Neural cell (in vitro differentiated cells): ENCODE measurements around the gene MYO18B. TPM values are rescaled to one million over a fixed set of nuclear protein-coding genes. Genes with fewer than 3 reads are reported as not detected.

Experiments used
- H2AFZ ChIP-seq: fragments of 200-600, 300-800 bp; sonication (generic), shearing (Covaris generic); 2 replicates; pipeline ENCODE4 v1.6.0; 2014; ENCODE audit warnings: low read depth, mild to moderate bottlenecking, antibody characterized with exemption, low read length, moderate library complexity
- H3F3A ChIP-seq: fragments of 200-600 bp; shearing (Covaris generic); 2 replicates; pipeline ENCODE4 v1.6.1; 2016; ENCODE audit warnings: mild to moderate bottlenecking, moderate library complexity, mixed read lengths, antibody characterized with exemption, low read length; ENCODE audit not compliant: insufficient read depth, poor library complexity, severe bottlenecking
- H3K27ac ChIP-seq: fragments of 200-600, 300-800 bp; sonication (generic), shearing (Covaris generic); 2 replicates; pipeline ENCODE4 v1.5.1; 2014; ENCODE audit warnings: mild to moderate bottlenecking, low read length, moderate library complexity
- H3K27me3 ChIP-seq: fragments of 300-800, 200-600 bp; sonication (generic), shearing (Covaris generic); 2 replicates; pipeline ENCODE4 v1.6.0; 2014; ENCODE audit warnings: mild to moderate bottlenecking, low read depth, low read length, moderate library complexity; ENCODE audit not compliant: insufficient read depth
- H3K36me3 ChIP-seq: fragments of 300-800, 200-600 bp; sonication (generic), shearing (Covaris generic); 2 replicates; pipeline ENCODE4 v1.5.1; 2014; ENCODE audit warnings: mild to moderate bottlenecking, antibody characterized with exemption, low read length, moderate library complexity; ENCODE audit not compliant: insufficient read depth
- H3K4me2 ChIP-seq: fragments of 300-800, 200-600 bp; sonication (generic), shearing (Covaris generic); 2 replicates; pipeline ENCODE4 v1.6.0; 2014; ENCODE audit warnings: mild to moderate bottlenecking, low read length
- H3K4me3 ChIP-seq: fragments of 300-800, 200-600 bp; sonication (generic), shearing (Covaris generic); 2 replicates; pipeline ENCODE4 v1.5.1; 2014; ENCODE audit warnings: mild to moderate bottlenecking, low read length, moderate library complexity
- H3K79me2 ChIP-seq: fragments of 200-600 bp; shearing (Covaris generic); replicated peaks from 2 replicates; pipeline ENCODE4 v1.6.0; 2014; ENCODE audit warnings: mild to moderate bottlenecking, low read length, moderate library complexity; ENCODE audit not compliant: insufficient read depth
- H3K9ac ChIP-seq: fragments of 300-800, 200-600 bp; sonication (generic), shearing (Covaris generic); 2 replicates; pipeline ENCODE4 v1.6.1; 2016; ENCODE audit warnings: mild to moderate bottlenecking, low read length, mixed read lengths
- H3K9me2 ChIP-seq: fragments of 200-600 bp; shearing (Covaris generic); 2 replicates; pipeline ENCODE4 v1.6.1; 2016; ENCODE audit warnings: mild to moderate bottlenecking, low read length, mixed read lengths; ENCODE audit not compliant: insufficient read depth
- H3K9me3 ChIP-seq: fragments of 200-600, 300-800 bp; sonication (generic), shearing (Covaris generic); 2 replicates; pipeline ENCODE4 v1.6.1; 2016; ENCODE audit warnings: mild to moderate bottlenecking, mixed run types, low read length, moderate library complexity, mixed read lengths
- H4K20me1 ChIP-seq: fragments of 200-600 bp; shearing (Covaris generic); 2 replicates; pipeline ENCODE4 v1.6.1; 2016; ENCODE audit warnings: mild to moderate bottlenecking, mixed run types; ENCODE audit not compliant: insufficient read depth
- EP300 ChIP-seq: fragments of 450-650 bp; conservative IDR thresholded peaks from 2 replicates; pipeline ENCODE4 v1.6.1; 2014; ENCODE audit warnings: antibody characterized with exemption, mild to moderate bottlenecking, moderate library complexity; ENCODE audit not compliant: poor library complexity, severe bottlenecking
- EZH2 ChIP-seq: fragments of 200-600, 300-800 bp; shearing (Covaris generic), sonication (generic); IDR thresholded peaks from 2 replicates; pipeline ENCODE4 v1.6.1; 2014; ENCODE audit warnings: antibody characterized with exemption, low read length, borderline replicate concordance, mild to moderate bottlenecking; ENCODE audit not compliant: insufficient read depth, poor library complexity, severe bottlenecking
- MXI1 ChIP-seq: fragments of 450-650 bp; conservative IDR thresholded peaks from 2 replicates; pipeline ENCODE4 v1.6.1; 2014; ENCODE audit warnings: antibody characterized with exemption, mild to moderate bottlenecking; ENCODE audit not compliant: poor library complexity, severe bottlenecking
- POLR2AphosphoS5 ChIP-seq: IDR thresholded peaks from 2 replicates; pipeline ENCODE4 v1.6.1; 2012
- RAD21 ChIP-seq: fragments of 450-650 bp; conservative IDR thresholded peaks from 2 replicates; pipeline ENCODE4 v1.6.1; 2014; ENCODE audit warnings: antibody characterized with exemption, mild to moderate bottlenecking, moderate library complexity
- SMC3 ChIP-seq: fragments of 450-650 bp; conservative IDR thresholded peaks from 2 replicates; pipeline ENCODE4 v1.6.1; 2014; ENCODE audit warnings: antibody characterized with exemption, mild to moderate bottlenecking, moderate library complexity; ENCODE audit not compliant: poor library complexity
- TAF1 ChIP-seq: IDR thresholded peaks from 2 replicates; pipeline ENCODE4 v1.6.1; 2012; ENCODE audit warnings: low read depth
- polyA plus RNA-seq: library from polyadenylated mRNA; depleted of rRNA; stranded (reverse); fragments of >200 nt; gene quantifications from 2 replicates; pipeline ENCODE4 v1.2.3, GENCODE V29; 2014
- TF ChIP-seq, protein P1 (sequence below): IDR thresholded peaks from 2 replicates; pipeline ENCODE4 v1.6.1; 2012; ENCODE audit warnings: borderline replicate concordance
- TF ChIP-seq, protein P2 (sequence below): fragments of 450-650 bp; IDR thresholded peaks from 2 replicates; pipeline ENCODE4 v1.5.1; 2014; ENCODE audit warnings: antibody characterized with exemption, mild to moderate bottlenecking, moderate library complexity; ENCODE audit not compliant: poor library complexity, severe bottlenecking

MYO18B gene
- polyA plus RNA-seq, 1 donor from 2014 or later = 0.71 TPM

DNA sequence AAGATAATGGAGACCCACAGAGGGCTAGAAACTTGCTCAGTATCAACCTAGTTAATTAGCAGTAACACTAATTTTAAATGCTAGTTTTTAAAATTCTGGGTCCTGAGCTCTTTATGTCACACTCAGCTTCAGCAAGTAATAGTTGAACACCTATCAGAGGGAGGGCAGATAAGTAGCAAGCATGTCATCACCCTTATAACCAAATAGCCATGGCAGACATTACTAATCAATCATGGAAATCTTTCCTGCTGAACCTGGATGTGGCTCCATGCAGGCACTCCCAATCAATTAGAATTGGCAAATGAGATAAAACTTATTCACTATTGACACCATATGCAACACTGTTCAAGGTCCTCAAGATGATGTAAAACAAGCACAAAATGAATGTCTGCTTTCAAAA, 315.7 kb downstream of the MYO18B start:
- Histone ChIP-seq H3K79me2 (no peaks in the 10 kb centered on the region), H3K27ac (no peak overlapping the region), H3K9ac (no peak overlapping the region), H3K9me3 (no peaks in the 10 kb centered on the region), H3K27me3 (no peaks in the 10 kb centered on the region), H4K20me1 (no peaks in the 10 kb centered on the region), H3F3A (no peaks in the 10 kb centered on the region), H3K4me3 (no peak overlapping the region), H3K4me2 (no peak overlapping the region), H2AFZ (no peak overlapping the region), H3K36me3 (no peaks in the 10 kb centered on the region), H3K9me2 (no peaks in the 10 kb centered on the region)
- TF ChIP-seq SMC3 = no peak
- no peak for TF ChIP-seq RAD21
- TF ChIP-seq TAF1 = no peak
- TF ChIP-seq, protein P1, sequence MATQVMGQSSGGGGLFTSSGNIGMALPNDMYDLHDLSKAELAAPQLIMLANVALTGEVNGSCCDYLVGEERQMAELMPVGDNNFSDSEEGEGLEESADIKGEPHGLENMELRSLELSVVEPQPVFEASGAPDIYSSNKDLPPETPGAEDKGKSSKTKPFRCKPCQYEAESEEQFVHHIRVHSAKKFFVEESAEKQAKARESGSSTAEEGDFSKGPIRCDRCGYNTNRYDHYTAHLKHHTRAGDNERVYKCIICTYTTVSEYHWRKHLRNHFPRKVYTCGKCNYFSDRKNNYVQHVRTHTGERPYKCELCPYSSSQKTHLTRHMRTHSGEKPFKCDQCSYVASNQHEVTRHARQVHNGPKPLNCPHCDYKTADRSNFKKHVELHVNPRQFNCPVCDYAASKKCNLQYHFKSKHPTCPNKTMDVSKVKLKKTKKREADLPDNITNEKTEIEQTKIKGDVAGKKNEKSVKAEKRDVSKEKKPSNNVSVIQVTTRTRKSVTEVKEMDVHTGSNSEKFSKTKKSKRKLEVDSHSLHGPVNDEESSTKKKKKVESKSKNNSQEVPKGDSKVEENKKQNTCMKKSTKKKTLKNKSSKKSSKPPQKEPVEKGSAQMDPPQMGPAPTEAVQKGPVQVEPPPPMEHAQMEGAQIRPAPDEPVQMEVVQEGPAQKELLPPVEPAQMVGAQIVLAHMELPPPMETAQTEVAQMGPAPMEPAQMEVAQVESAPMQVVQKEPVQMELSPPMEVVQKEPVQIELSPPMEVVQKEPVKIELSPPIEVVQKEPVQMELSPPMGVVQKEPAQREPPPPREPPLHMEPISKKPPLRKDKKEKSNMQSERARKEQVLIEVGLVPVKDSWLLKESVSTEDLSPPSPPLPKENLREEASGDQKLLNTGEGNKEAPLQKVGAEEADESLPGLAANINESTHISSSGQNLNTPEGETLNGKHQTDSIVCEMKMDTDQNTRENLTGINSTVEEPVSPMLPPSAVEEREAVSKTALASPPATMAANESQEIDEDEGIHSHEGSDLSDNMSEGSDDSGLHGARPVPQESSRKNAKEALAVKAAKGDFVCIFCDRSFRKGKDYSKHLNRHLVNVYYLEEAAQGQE = no peak
- TF ChIP-seq EZH2 = no peak

DNA sequence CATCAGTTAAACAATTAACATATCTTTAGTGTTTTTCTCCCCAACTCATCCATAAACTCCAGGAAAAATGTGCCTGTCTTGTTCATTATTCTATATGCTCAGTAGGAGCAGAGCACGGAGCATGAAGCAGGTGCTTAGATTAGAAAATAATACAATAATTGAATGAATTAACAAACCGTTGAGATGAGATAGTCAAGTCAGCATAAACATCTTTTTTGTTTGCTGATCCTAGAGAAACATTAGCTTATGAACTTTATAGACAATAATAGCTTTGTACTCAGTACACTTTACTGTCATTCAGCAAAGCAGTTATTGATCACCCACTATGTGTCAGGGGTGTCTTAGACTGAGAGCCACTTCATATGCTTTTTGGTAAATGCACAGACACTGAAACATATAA, 322.1 kb downstream of the MYO18B start:
- H3K9ac ChIP-seq = no peak overlapping the region
- TF ChIP-seq RAD21 = no peak
- no peak for TF ChIP-seq TAF1
- no peak for TF ChIP-seq MXI1
- TF ChIP-seq, protein P2, sequence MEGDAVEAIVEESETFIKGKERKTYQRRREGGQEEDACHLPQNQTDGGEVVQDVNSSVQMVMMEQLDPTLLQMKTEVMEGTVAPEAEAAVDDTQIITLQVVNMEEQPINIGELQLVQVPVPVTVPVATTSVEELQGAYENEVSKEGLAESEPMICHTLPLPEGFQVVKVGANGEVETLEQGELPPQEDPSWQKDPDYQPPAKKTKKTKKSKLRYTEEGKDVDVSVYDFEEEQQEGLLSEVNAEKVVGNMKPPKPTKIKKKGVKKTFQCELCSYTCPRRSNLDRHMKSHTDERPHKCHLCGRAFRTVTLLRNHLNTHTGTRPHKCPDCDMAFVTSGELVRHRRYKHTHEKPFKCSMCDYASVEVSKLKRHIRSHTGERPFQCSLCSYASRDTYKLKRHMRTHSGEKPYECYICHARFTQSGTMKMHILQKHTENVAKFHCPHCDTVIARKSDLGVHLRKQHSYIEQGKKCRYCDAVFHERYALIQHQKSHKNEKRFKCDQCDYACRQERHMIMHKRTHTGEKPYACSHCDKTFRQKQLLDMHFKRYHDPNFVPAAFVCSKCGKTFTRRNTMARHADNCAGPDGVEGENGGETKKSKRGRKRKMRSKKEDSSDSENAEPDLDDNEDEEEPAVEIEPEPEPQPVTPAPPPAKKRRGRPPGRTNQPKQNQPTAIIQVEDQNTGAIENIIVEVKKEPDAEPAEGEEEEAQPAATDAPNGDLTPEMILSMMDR = no peak
- TF ChIP-seq, protein P1 = no peak
- TF ChIP-seq EZH2 = no peak
- no peak for TF ChIP-seq SMC3
- TF ChIP-seq POLR2AphosphoS5 = no peak
- no peak for TF ChIP-seq EP300
- no peaks in the 10 kb centered on the region for H3K27me3 ChIP-seq
- H3K9me2 ChIP-seq = no peaks in the 10 kb centered on the region
- no peaks in the 10 kb centered on the region for H3K79me2 ChIP-seq
- H3K9me3 ChIP-seq = no peaks in the 10 kb centered on the region
- no peak overlapping the region for H3K4me3 ChIP-seq
- H2AFZ ChIP-seq = no peak overlapping the region
- H3K27ac ChIP-seq = no peak overlapping the region
- no peak overlapping the region for H3K4me2 ChIP-seq
- no peaks in the 10 kb centered on the region for H4K20me1 ChIP-seq
- no peaks in the 10 kb centered on the region for H3K36me3 ChIP-seq
- H3F3A ChIP-seq = no peaks in the 10 kb centered on the region
